NCI-H2107 treated with DMSO at 0.1 percent for 48 hours (cell line): ENCODE data around the gene DOK6.
"Not testable (repeated sequence)": the region's sequence is repeated elsewhere in the genome, so short reads cannot be mapped to it uniquely, and the experiment has no call there.

Experiments
- DNase-seq: peaks from one replicate; lab custom pipeline; 2025; ENCODE audit not compliant: unreplicated experiment; lab: John Stamatoyannopoulos, UW

DOK6 gene

GRCh38 chr18:69789794-69790193 lies 389.1 kb downstream of the DOK6 start:
- no peak for DNase-seq

- no peak for DNase-seq
These were observed 390.0 kb downstream of the DOK6 start for GRCh38 chr18:69790649-69791048.

GRCh38 chr18:69795791-69796190 lies 395.1 kb downstream of the DOK6 start:
- no peak for DNase-seq

GRCh38 chr18:69804776-69805501 lies 404.3 kb downstream of the DOK6 start:
- DNase-seq = no peak

GRCh38 chr18:69808399-69808798 lies 407.7 kb downstream of the DOK6 start:
- DNase-seq = no peak

GRCh38 chr18:69813559-69813958 lies 412.9 kb downstream of the DOK6 start:
- no peak for DNase-seq

- no peak for DNase-seq
These were observed 414.2 kb downstream of the DOK6 start for GRCh38 chr18:69814861-69815385.

GRCh38 chr18:69817335-69817940 lies 416.8 kb downstream of the DOK6 start:
- DNase-seq = no peak

GRCh38 chr18:69819460-69819859 lies 418.8 kb downstream of the DOK6 start:
- DNase-seq = no peak

GRCh38 chr18:69820538-69820937 lies 419.9 kb downstream of the DOK6 start:
- DNase-seq = no peak

GRCh38 chr18:69830189-69830588 lies 429.5 kb downstream of the DOK6 start:
- no peak for DNase-seq

GRCh38 chr18:69834980-69835379 lies 434.3 kb downstream of the DOK6 start:
- not testable (repeated sequence) for DNase-seq

GRCh38 chr18:69838003-69838402 lies 437.3 kb downstream of the DOK6 start:
- DNase-seq = no peak

GRCh38 chr18:69838620-69839411 lies 438.1 kb downstream of the DOK6 start:
- no peak for DNase-seq

GRCh38 chr18:69839497-69839896 lies 438.8 kb downstream of the DOK6 start:
- no peak for DNase-seq

- DNase-seq = peak; percentile 26
These were observed 439.3 kb downstream of the DOK6 start for GRCh38 chr18:69840001-69840400.

GRCh38 chr18:69840445-69840844 lies 439.8 kb downstream of the DOK6 start:
- DNase-seq = no peak

GRCh38 chr18:69841117-69841516 lies 440.4 kb downstream of the DOK6 start:
- DNase-seq = no peak

GRCh38 chr18:69843015-69843414 lies 442.3 kb downstream of the DOK6 start:
- peak; percentile 9 for DNase-seq

GRCh38 chr18:69844656-69845055 lies 444.0 kb downstream of the DOK6 start:
- DNase-seq = no peak

- DNase-seq = peak; percentile 99
These were observed 445.2 kb downstream of the DOK6 start for GRCh38 chr18:69845593-69846506.
